Testis (tissue), 3 donors: ENCODE data around the gene APCDD1. TPM values are rescaled to one million over a fixed set of nuclear protein-coding genes. Genes with fewer than 3 reads are reported as not detected.

Experiments
- DNase-seq: peaks from one replicate; pipeline ENCODE4 v3.0.0-alpha.2; 2019
- H3K27ac ChIP-seq, 2 donors: fragments of 200-600 bp; sonication (generic); one replicate each; pipeline ENCODE4 v1.5.1; 2019
- H3K27me3 ChIP-seq: fragments of 200-600 bp; sonication (generic); one replicate; pipeline ENCODE4 v1.5.1; 2019
- H3K36me3 ChIP-seq: fragments of 200-600 bp; sonication (generic); one replicate; pipeline ENCODE4 v1.5.1; 2017; ENCODE audit warnings: low read depth; ENCODE audit errors: missing control alignments
- H3K4me1 ChIP-seq: fragments of 200-600 bp; sonication (generic); one replicate; pipeline ENCODE4 v1.5.1; 2019
- H3K4me3 ChIP-seq, 2 donors: fragments of 200-600 bp; sonication (generic); one replicate each; pipeline ENCODE4 v1.5.1; 2017 to 2019
- H3K9me3 ChIP-seq: fragments of 200-600 bp; sonication (generic); one replicate; pipeline ENCODE4 v1.5.1; 2017
- POLR2A ChIP-seq: fragments of 450-650 bp; IDR thresholded peaks from one replicate; pipeline ENCODE4 v1.6.1; 2017; ENCODE audit warnings: antibody characterized with exemption, mild to moderate bottlenecking, moderate library complexity
- WGBS, 2 donors: methylation state at CpG; one replicate each; pipeline ENCODE4 v1.1.5; 2018; 5-methylcytosine and 5-hydroxymethylcytosine counted together
- intact Hi-C: fragments of 100-400 bp; cut with DNase I; formaldehyde crosslinking; loops from one replicate; pipeline ENCODE4 v1.15.1; 2023; ENCODE audit warnings: low total_unique reads
- polyA plus RNA-seq: library from polyadenylated mRNA; stranded (reverse); fragments of 350-450 nt; fragmentation: Illumina TruSeq; extraction: RNeasy Lipid Tissue Mini Kit (QIAGEN cat#74804); gene quantifications from one replicate; pipeline ENCODE4 v1.2.3, GENCODE V29; 2014; ENCODE audit warnings: low read depth, low replicate concordance; ENCODE audit not compliant: insufficient read depth
- total RNA-seq, 2 donors: library from RNA; depleted of rRNA; stranded (reverse); fragments of >200 nt; gene quantifications; one replicate each; pipeline ENCODE4 v1.2.3, GENCODE V29; 2016
- TF ChIP-seq, protein P1 (sequence below), 3 experiments: fragments of 450-650 bp in 2 of 3; fragments of 200-600 bp in 1 of 3; sonication (generic) in 1 of 3; IDR thresholded peaks; one replicate each; pipeline ENCODE4 v1.5.1; 2016 to 2019; ENCODE audit warnings: antibody characterized with exemption in 3 of 3, mild to moderate bottlenecking in 2 of 3, moderate library complexity in 1 of 3

Gene APCDD1
- total and polyA plus RNA-seq, 3 donors from 2014 or later, result 10.8 to 12.5 (median 11.2) TPM

DNA sequence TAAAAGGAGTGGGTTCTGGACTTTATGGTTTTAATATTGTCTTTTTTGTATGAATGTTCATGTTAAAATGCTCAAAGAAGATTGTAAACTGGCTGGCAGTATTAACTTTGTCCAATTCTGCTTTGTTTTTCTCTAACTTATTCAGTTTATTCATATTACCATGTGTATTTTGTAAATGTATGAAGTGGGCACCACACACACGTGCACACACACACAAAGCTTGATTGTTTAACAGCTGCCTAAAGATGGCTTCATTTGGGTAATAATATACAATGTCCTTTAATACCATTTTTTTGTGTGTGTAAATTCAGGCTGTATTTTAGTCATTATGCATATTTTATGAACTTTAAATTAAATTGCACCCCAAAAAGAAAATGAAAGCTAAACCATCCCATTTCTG lies 11.4 kb upstream of the APCDD1 start:
- intact Hi-C loops, result no loop called here

GRCh38 chr18:10444314-10445006 lies 10.0 kb upstream of the APCDD1 start:
- H3K36me3 ChIP-seq, result no peaks in the 10 kb centered on the region
- no peaks in the 10 kb centered on the region for H3K9me3 ChIP-seq
- no peak overlapping the region for H3K4me3 ChIP-seq
- no peaks in the 10 kb centered on the region for H3K27me3 ChIP-seq
- intact Hi-C loops, result no loop called here
- DNase-seq, result no peak
- WGBS, 2 donors, result 60 to 71% methylated on average over 9 of the region's 9 CpGs
- no peak overlapping the region for H3K27ac ChIP-seq
- peaks cover 6% of the 10 kb centered on the region for H3K4me1 ChIP-seq
- no peak for TF ChIP-seq POLR2A
- TF ChIP-seq, protein P1, sequence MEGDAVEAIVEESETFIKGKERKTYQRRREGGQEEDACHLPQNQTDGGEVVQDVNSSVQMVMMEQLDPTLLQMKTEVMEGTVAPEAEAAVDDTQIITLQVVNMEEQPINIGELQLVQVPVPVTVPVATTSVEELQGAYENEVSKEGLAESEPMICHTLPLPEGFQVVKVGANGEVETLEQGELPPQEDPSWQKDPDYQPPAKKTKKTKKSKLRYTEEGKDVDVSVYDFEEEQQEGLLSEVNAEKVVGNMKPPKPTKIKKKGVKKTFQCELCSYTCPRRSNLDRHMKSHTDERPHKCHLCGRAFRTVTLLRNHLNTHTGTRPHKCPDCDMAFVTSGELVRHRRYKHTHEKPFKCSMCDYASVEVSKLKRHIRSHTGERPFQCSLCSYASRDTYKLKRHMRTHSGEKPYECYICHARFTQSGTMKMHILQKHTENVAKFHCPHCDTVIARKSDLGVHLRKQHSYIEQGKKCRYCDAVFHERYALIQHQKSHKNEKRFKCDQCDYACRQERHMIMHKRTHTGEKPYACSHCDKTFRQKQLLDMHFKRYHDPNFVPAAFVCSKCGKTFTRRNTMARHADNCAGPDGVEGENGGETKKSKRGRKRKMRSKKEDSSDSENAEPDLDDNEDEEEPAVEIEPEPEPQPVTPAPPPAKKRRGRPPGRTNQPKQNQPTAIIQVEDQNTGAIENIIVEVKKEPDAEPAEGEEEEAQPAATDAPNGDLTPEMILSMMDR (IDR thresholded peaks at IDR 0.05), result no peak

More for the DNA sequence above, 11.4 kb upstream of the APCDD1 start:
- DNase-seq, result no peak
- H3K27ac ChIP-seq, result no peak overlapping the region
- 93 to 97% methylated on average over 1 of the region's 1 CpG for WGBS, 2 donors
- H3K4me3 ChIP-seq, result no peak overlapping the region
- TF ChIP-seq, protein P1 (IDR thresholded peaks at IDR 0.05), result no peak
- TF ChIP-seq POLR2A, result no peak
- no peaks in the 10 kb centered on the region for H3K36me3 ChIP-seq
- no peaks in the 10 kb centered on the region for H3K27me3 ChIP-seq
- no peaks in the 10 kb centered on the region for H3K9me3 ChIP-seq
- peaks cover 4% of the 10 kb centered on the region for H3K4me1 ChIP-seq

DNA sequence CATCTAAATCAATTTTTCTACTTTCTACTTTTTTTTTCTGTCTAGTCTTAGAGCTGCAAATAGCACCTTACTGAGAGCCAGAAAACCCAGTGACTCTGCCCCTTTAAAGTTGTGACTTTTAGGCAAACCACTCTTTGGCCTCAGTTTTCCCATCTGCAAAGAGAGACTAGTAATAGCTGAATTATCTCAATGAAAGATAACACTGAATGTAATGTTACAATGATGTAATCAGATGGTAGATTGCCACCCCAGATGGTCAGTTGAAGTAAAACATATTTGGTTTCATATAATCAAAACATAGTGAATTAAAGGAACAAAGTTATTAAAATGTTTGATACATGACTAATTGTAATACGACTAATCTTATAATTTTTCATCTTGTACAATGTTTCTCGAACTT lies 5.0 kb upstream of the APCDD1 start:
- 71 to 74% methylated on average over 2 of the region's 2 CpGs for WGBS, 2 donors
- no peak for DNase-seq

DNA sequence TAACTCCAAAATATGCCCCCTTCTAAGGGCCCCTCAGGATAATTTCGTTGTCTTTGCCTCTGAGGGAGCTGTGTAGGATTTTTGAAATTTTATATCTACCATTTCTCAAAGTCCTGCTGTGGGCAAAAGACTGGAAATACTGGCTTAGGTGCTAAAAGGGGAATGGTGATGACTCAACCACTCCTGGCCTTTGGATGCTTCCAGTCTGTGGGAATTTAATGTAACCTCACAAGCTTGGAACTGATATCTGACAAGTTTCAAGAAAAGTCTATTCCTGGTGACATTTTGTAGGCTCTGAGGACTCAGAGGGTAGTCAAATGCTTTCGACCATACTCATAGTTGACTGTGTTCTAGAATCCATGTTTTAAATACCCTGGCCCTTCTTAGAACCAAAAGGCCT lies 3.4 kb upstream of the APCDD1 start:
- intact Hi-C loops, result no loop called here
- no peak for DNase-seq
- Histone ChIP-seq H3K4me3 (no peak overlapping the region), H3K9me3 (no peaks in the 10 kb centered on the region), H3K27ac (no peak overlapping the region), H3K36me3 (no peaks in the 10 kb centered on the region), H3K4me1 (peaks cover 6% of the 10 kb centered on the region), H3K27me3 (no peaks in the 10 kb centered on the region)
- 85 to 86% methylated on average over 2 of the region's 2 CpGs for WGBS, 2 donors
- no peak for TF ChIP-seq POLR2A

More for the DNA sequence above, 5.0 kb upstream of the APCDD1 start:
- Histone ChIP-seq H3K27me3 (no peaks in the 10 kb centered on the region), H3K4me1 (peaks cover 6% of the 10 kb centered on the region), H3K9me3 (no peaks in the 10 kb centered on the region), H3K27ac (no peak overlapping the region), H3K4me3 (no peak overlapping the region), H3K36me3 (no peaks in the 10 kb centered on the region)
- TF ChIP-seq POLR2A, result no peak
- TF ChIP-seq, protein P1 (IDR thresholded peaks at IDR 0.05), result no peak
- intact Hi-C loops, result no loop called here

- Histone ChIP-seq H3K4me1 (no peaks in the 10 kb centered on the region), H3K27ac (peak overlapping the region; percentile 36 to 87), H3K9me3 (no peaks in the 10 kb centered on the region), H3K4me3 (peak overlapping the region in 1 of 2 donors; percentile 40), H3K36me3 (no peaks in the 10 kb centered on the region), H3K27me3 (no peaks in the 10 kb centered on the region)
- DNase-seq, result no peak
- intact Hi-C loops, result no loop called here
- no peak for TF ChIP-seq POLR2A
- TF ChIP-seq, protein P1 (IDR thresholded peaks at IDR 0.05), result no peak
- 20 to 36% methylated on average over 11 of the region's 11 CpGs for WGBS, 2 donors
Observed at GRCh38 chr18:10453261-10453805, 1.1 kb upstream of the APCDD1 start.
